GM21447 (cell line): ENCODE data around the gene DSTYK.

ENCODE experiments used
- ATAC-seq: cut with Tn5 transposase; IDR thresholded peaks from one replicate; pipeline ENCODE4 v1.9.1; 2021; ENCODE audit not compliant: unreplicated experiment

DSTYK gene

GRCh38 chr1:205133287-205133686, 78.2 kb downstream of the DSTYK start:
- no peak for ATAC-seq

- no peak for ATAC-seq
These were observed 82.0 kb downstream of the DSTYK start for GRCh38 chr1:205129447-205130029.

- no peak for ATAC-seq
These were observed 83.5 kb downstream of the DSTYK start for GRCh38 chr1:205128050-205128449.

GRCh38 chr1:205127646-205128045, 83.9 kb downstream of the DSTYK start:
- ATAC-seq, result no peak

- no peak for ATAC-seq
These were observed 86.8 kb downstream of the DSTYK start for GRCh38 chr1:205124726-205125125.

GRCh38 chr1:205122489-205122882, 89.0 kb downstream of the DSTYK start:
- no peak for ATAC-seq

- peak; percentile 96 for ATAC-seq
These were observed 89.6 kb downstream of the DSTYK start, which contains the start of gene RBBP5 for GRCh38 chr1:205121660-205122488. RBBP5 (minus strand) TSS chr1:205121978; CDS start chr1:205121873, 105 bp downstream.

GRCh38 chr1:205118752-205119151, 92.8 kb downstream of the DSTYK start:
- no peak for ATAC-seq

- ATAC-seq, result no peak
These were observed 100.1 kb downstream of the DSTYK start for GRCh38 chr1:205111354-205111753.

GRCh38 chr1:205109711-205110110, 101.8 kb downstream of the DSTYK start:
- ATAC-seq, result no peak

- no peak for ATAC-seq
These were observed 102.2 kb downstream of the DSTYK start for GRCh38 chr1:205109269-205109668.

- no peak for ATAC-seq
These were observed 103.0 kb downstream of the DSTYK start for GRCh38 chr1:205108464-205108863.

GRCh38 chr1:205107327-205107726, 104.2 kb downstream of the DSTYK start:
- ATAC-seq, result no peak

- ATAC-seq, result no peak
These were observed 109.1 kb downstream of the DSTYK start for GRCh38 chr1:205102404-205102803.

- no peak for ATAC-seq
These were observed 113.3 kb downstream of the DSTYK start for GRCh38 chr1:205098242-205098641.

GRCh38 chr1:205095422-205095821, 116.1 kb downstream of the DSTYK start:
- no peak for ATAC-seq
